H1 (cell line): ENCODE data around the gene GALNTL6. TPM values are rescaled to one million over a fixed set of nuclear protein-coding genes. Genes with fewer than 3 reads are reported as not detected.

Experiments
- CTCF ChIA-PET: fragments of 300-600 bp; sonication (Branson Sonifier 250); formaldehyde crosslinking; loops from one replicate; lab custom pipeline; 2021; ENCODE audit not compliant: partially characterized antibody; lab: Charles Lee
- POLR2A ChIA-PET: fragments of 300-600 bp; sonication (Branson Sonifier 250); formaldehyde crosslinking; loops from one replicate; lab custom pipeline; 2021; ENCODE audit warnings: inconsistent platforms; ENCODE audit not compliant: partially characterized antibody; lab: Charles Lee
- DNase-seq, 2 experiments: peaks; one replicate each; pipeline versions ENCODE4 v3.0.0 to v3.0.0-alpha.2; 2010 to 2022; ENCODE audit warnings: low spot score in 2 of 2, low read depth in 1 of 2, mixed read lengths in 1 of 2
- FAIRE-seq: peaks from 2 replicates; lab custom pipeline; 2011; peaks lifted over from hg19 to GRCh38; lab: Jason Lieb, UNC
- H2AFZ ChIP-seq: 2 replicates; pipeline ENCODE4 v1.8.1; 2012; ENCODE audit warnings: low read length, inconsistent platforms
- H2AK5ac ChIP-seq: 2 replicates; pipeline ENCODE4 v1.6.1; 2013; ENCODE audit warnings: low read depth, low read length
- H2BK120ac ChIP-seq: replicated peaks from 2 replicates; pipeline ENCODE3; 2013; ENCODE audit warnings: low read depth, low read length, inconsistent platforms
- H2BK12ac ChIP-seq: 2 replicates; pipeline ENCODE4 v1.6.1; 2013; ENCODE audit warnings: low read depth, low read length
- H2BK15ac ChIP-seq: 2 replicates; pipeline ENCODE4 v1.6.1; 2013; ENCODE audit warnings: low read length
- H2BK20ac ChIP-seq: 2 replicates; pipeline ENCODE4 v1.6.1; 2013; ENCODE audit warnings: low read length
- H2BK5ac ChIP-seq: 2 replicates; pipeline ENCODE4 v1.6.1; 2013; ENCODE audit warnings: low read depth, low read length
- H3K14ac ChIP-seq: 2 replicates; pipeline ENCODE4 v1.6.1; 2013; ENCODE audit warnings: inconsistent platforms; ENCODE audit not compliant: insufficient read length
- H3K18ac ChIP-seq: 2 replicates; pipeline ENCODE4 v1.6.1; 2013; ENCODE audit warnings: low read length; ENCODE audit errors: extremely low read depth
- H3K23ac ChIP-seq: 2 replicates; pipeline ENCODE4 v1.6.1; 2013; ENCODE audit warnings: inconsistent platforms; ENCODE audit not compliant: insufficient read length
- H3K23me2 ChIP-seq: 2 replicates; pipeline ENCODE4 v1.6.1; 2013; ENCODE audit warnings: low read depth, low read length
- H3K27ac ChIP-seq: 2 replicates; pipeline ENCODE4 v1.6.1; 2011; ENCODE audit warnings: low read depth, low read length, inconsistent platforms
- H3K27me3 ChIP-seq, 4 experiments: replicated peaks in 1 of 4; 1 replicate in 1 of 4; 2 replicates in 3 of 4; pipeline versions ENCODE4 v1.6.1 to v1.8.1; 2011 to 2013; ENCODE audit warnings: low read length in 3 of 4, mild to moderate bottlenecking in 3 of 4, inconsistent platforms in 2 of 4, mixed read lengths in 2 of 4, moderate library complexity in 1 of 4; ENCODE audit not compliant: control insufficient read depth in 3 of 4, insufficient read depth in 3 of 4; ENCODE audit errors: extremely low read depth in 1 of 4
- H3K36me3 ChIP-seq, 4 experiments: 2 replicates each; pipeline versions ENCODE4 v1.6.1 to v1.8.1; 2011 to 2013; ENCODE audit warnings: mild to moderate bottlenecking in 4 of 4, low read length in 3 of 4, moderate library complexity in 2 of 4, control low read depth in 1 of 4, inconsistent platforms in 1 of 4; ENCODE audit not compliant: insufficient read depth in 4 of 4, control insufficient read depth in 2 of 4
- H3K4ac ChIP-seq: replicated peaks from 2 replicates; pipeline ENCODE3; 2013; ENCODE audit warnings: low read length, low read depth, mixed read lengths, inconsistent platforms; ENCODE audit not compliant: insufficient read length
- H3K4me1 ChIP-seq, 4 experiments: replicated peaks in 1 of 4; 1 replicate in 1 of 4; 2 replicates in 3 of 4; pipeline versions ENCODE4 v1.6.1 to v1.8.1; 2011 to 2013; ENCODE audit warnings: low read length in 3 of 4, inconsistent platforms in 2 of 4, mixed read lengths in 1 of 4; ENCODE audit not compliant: insufficient read depth in 4 of 4, control insufficient read depth in 3 of 4
- H3K4me2 ChIP-seq, 2 experiments: 2 replicates each; pipeline versions ENCODE4 v1.6.1 to v1.8.1; 2011 to 2013; ENCODE audit warnings: low read depth in 2 of 2, low read length in 2 of 2, control low read depth in 1 of 2, inconsistent platforms in 1 of 2, mild to moderate bottlenecking in 1 of 2; ENCODE audit not compliant: insufficient read depth in 1 of 2
- H3K4me3 ChIP-seq, 4 experiments: fragments of 200-600, 300-600 bp in 1 of 4; sonication (generic), shearing (Covaris generic), sonication (Bioruptor Twin) in 1 of 4; 2 replicates each; pipeline versions ENCODE4 v1.5.1 to v1.8.1; 2011 to 2016; ENCODE audit warnings: low read length in 4 of 4, low read depth in 3 of 4, control low read depth in 2 of 4, inconsistent platforms in 2 of 4, mild to moderate bottlenecking in 2 of 4, mixed read lengths in 1 of 4, moderate library complexity in 1 of 4; ENCODE audit not compliant: insufficient read depth in 2 of 4; ENCODE audit errors: extremely low read depth in 1 of 4
- H3K56ac ChIP-seq: replicated peaks from 2 replicates; pipeline ENCODE3; 2013; ENCODE audit warnings: low read depth, mild to moderate bottlenecking, mixed read lengths, low read length, inconsistent platforms; ENCODE audit not compliant: insufficient read length
- H3K79me1 ChIP-seq: 2 replicates; pipeline ENCODE4 v1.6.1; 2013; ENCODE audit warnings: low read depth, low read length, control low read depth
- H3K79me2 ChIP-seq, 2 experiments: 2 replicates each; pipeline versions ENCODE4 v1.6.1 to v1.8.1; 2012 to 2013; ENCODE audit warnings: low read length in 2 of 2, mild to moderate bottlenecking in 2 of 2, inconsistent platforms in 1 of 2; ENCODE audit not compliant: insufficient read depth in 2 of 2, control insufficient read depth in 1 of 2
- H3K9ac ChIP-seq, 4 experiments: replicated peaks in 1 of 4; 1 replicate in 1 of 4; 2 replicates in 3 of 4; pipeline versions ENCODE4 v1.6.1 to v1.8.1; 2011 to 2013; ENCODE audit warnings: low read depth in 3 of 4, low read length in 3 of 4, control low read depth in 2 of 4, mild to moderate bottlenecking in 2 of 4, moderate library complexity in 2 of 4, inconsistent platforms in 1 of 4; ENCODE audit errors: extremely low read depth in 1 of 4
- H3K9me3 ChIP-seq, 2 experiments: 2 replicates each; pipeline versions ENCODE4 v1.6.1 to v1.8.1; 2012 to 2013; ENCODE audit warnings: mild to moderate bottlenecking in 2 of 2, moderate library complexity in 2 of 2, control low read depth in 1 of 2, inconsistent platforms in 1 of 2, low read depth in 1 of 2, low read length in 1 of 2, mixed read lengths in 1 of 2; ENCODE audit not compliant: insufficient read depth in 2 of 2
- H4K20me1 ChIP-seq, 2 experiments: replicated peaks in 1 of 2; 2 replicates each; pipeline versions ENCODE3 to v1.8.1; 2011 to 2013; ENCODE audit warnings: inconsistent platforms in 2 of 2, low read length in 2 of 2, mild to moderate bottlenecking in 1 of 2; ENCODE audit not compliant: insufficient read depth in 2 of 2, control insufficient read depth in 1 of 2
- H4K5ac ChIP-seq: 2 replicates; pipeline ENCODE4 v1.6.1; 2013; ENCODE audit warnings: low read length, low read depth, mixed read lengths, inconsistent platforms; ENCODE audit not compliant: insufficient read length
- H4K8ac ChIP-seq: 2 replicates; pipeline ENCODE4 v1.8.0; 2013; ENCODE audit warnings: mild to moderate bottlenecking, moderate library complexity, low read length, inconsistent platforms; ENCODE audit not compliant: insufficient read depth; ENCODE audit errors: extremely low read depth
- H4K91ac ChIP-seq: replicated peaks from 2 replicates; pipeline ENCODE3; 2013; ENCODE audit warnings: low read length, mixed read lengths, inconsistent platforms; ENCODE audit not compliant: insufficient read length
- BCL11A ChIP-seq, 2 experiments: IDR thresholded peaks; one replicate each; pipeline ENCODE4 v1.6.1; 2011; ENCODE audit warnings: low read depth in 2 of 2, low read length in 2 of 2, mild to moderate bottlenecking in 2 of 2
- BRCA1 ChIP-seq: IDR thresholded peaks from 2 replicates; pipeline ENCODE4 v1.6.1; 2012; ENCODE audit warnings: low read depth, low read length, improper control_type of control experiment
- CBX8 ChIP-seq: fragments of 300-800, 300-1000 bp; sonication (generic); IDR thresholded peaks from 2 replicates; pipeline ENCODE4 v1.7.1; 2016; ENCODE audit warnings: low read depth, low read length, borderline replicate concordance
- CEBPB ChIP-seq: IDR thresholded peaks from 2 replicates; pipeline ENCODE4 v1.6.1; 2012; ENCODE audit warnings: low read depth, low read length
- CHD2 ChIP-seq: IDR thresholded peaks from 2 replicates; pipeline ENCODE4 v1.6.1; 2012; ENCODE audit warnings: low read length, improper control_type of control experiment
- RNF2 ChIP-seq: fragments of 200-900, 300-1000 bp; sonication (generic); IDR thresholded peaks from 2 replicates; pipeline ENCODE4 v1.7.1; 2016; ENCODE audit warnings: borderline replicate concordance, low read depth, mild to moderate bottlenecking, antibody characterized with exemption, low read length; ENCODE audit not compliant: poor library complexity, severe bottlenecking; ENCODE audit errors: missing control alignments
- SP4 ChIP-seq: IDR thresholded peaks from 2 replicates; pipeline ENCODE4 v1.6.1; 2012; ENCODE audit warnings: low read length, inconsistent platforms
- WGBS, 2 experiments: shearing (Covaris generic) in 1 of 2; methylation state at CpG; one replicate each; pipeline versions ENCODE4 v1.1.6 to v1.1.7; 2013 to 2015; ENCODE audit warnings: low lambda C conversion rate in 2 of 2, mixed read lengths in 2 of 2, inconsistent platforms in 1 of 2, low coverage in 1 of 2, missing lambda C conversion rate in 1 of 2; ENCODE audit not compliant: insufficient replicate concordance in 2 of 2, insufficient coverage in 1 of 2, insufficient read length in 1 of 2; ENCODE audit errors: extremely low coverage in 1 of 2, missing lambda C conversion rate in 1 of 2; 5-methylcytosine and 5-hydroxymethylcytosine counted together
- polyA plus RNA-seq, 7 experiments: library from polyadenylated mRNA; depleted of rRNA in 3 of 7; stranded (reverse) in 5 of 7; unstranded in 2 of 7; fragments of >200 nt in 5 of 7; fragments of 200-250 nt in 2 of 7; gene quantifications; 1 replicate in 5 of 7; 2 replicates in 1 of 7; 4 replicates in 1 of 7; pipeline versions ENCODE4 v1.2.1 to v1.2.3, GENCODE V29; 2011 to 2013; ENCODE audit warnings: missing spikeins in 2 of 7, mixed read lengths in 2 of 7
- total RNA-seq: library from RNA; stranded (reverse); fragmentation: NEBNext Ultra II Directional; extraction: Animal tissue kit (Norgen Biotek cat#: 25700); gene quantifications from 2 replicates; pipeline ENCODE4 v1.2.1, GENCODE V29; 2021
- TF ChIP-seq, protein P1 (sequence below): IDR thresholded peaks from 2 replicates; pipeline ENCODE4 v1.6.1; 2011; ENCODE audit warnings: low read length, improper control_type of control experiment

The GALNTL6 gene
- total and polyA plus RNA-seq, 2 of the 8 experiments (the other 6 are each of a cell fraction or from before 2014, with no cell fraction given): 0.03 to 0.32 TPM

DNA sequence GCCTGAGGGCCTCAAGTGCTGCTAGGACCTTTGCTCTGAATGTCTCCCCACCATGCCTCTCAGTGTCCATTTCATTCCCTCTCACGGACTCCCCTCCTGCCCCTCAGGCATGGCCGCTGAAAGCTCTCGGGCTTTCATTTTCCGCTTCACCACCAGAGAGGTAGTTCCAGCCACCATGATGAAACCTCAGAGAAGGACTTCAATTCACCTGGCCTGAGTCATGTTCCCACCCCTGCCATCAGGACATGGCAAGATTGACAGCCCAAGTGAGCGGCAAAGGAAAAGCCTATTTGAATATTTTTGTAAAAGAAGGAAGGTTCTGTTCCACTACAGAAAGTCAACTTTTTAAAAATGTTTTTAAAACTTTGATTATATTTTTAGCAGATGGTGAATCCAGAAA lies 1106.1 kb downstream of the GALNTL6 start:
- no peak for TF ChIP-seq SP4
- no peak for TF ChIP-seq BRCA1
- no peak for TF ChIP-seq CHD2
- TF ChIP-seq RNF2: no peak
- no peak for TF ChIP-seq CBX8
- TF ChIP-seq CEBPB: no peak
- TF ChIP-seq BCL11A (IDR thresholded peaks at IDR 0.05; ENCODE audit: low read depth in 2 of 2, low read length in 2 of 2): no peak
- TF ChIP-seq, protein P1, sequence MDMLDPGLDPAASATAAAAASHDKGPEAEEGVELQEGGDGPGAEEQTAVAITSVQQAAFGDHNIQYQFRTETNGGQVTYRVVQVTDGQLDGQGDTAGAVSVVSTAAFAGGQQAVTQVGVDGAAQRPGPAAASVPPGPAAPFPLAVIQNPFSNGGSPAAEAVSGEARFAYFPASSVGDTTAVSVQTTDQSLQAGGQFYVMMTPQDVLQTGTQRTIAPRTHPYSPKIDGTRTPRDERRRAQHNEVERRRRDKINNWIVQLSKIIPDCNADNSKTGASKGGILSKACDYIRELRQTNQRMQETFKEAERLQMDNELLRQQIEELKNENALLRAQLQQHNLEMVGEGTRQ: no peak
- TF ChIP-seq, all 59 proteins: peak for 0
- Histone ChIP-seq H3K36me3 (no peaks in the 10 kb centered on the region), H3K79me2 (no peaks in the 10 kb centered on the region), H4K8ac (no peak overlapping the region), H4K91ac (no peak overlapping the region), H3K4me3 (no peak overlapping the region), H2BK12ac (no peak overlapping the region), H3K23ac (no peak overlapping the region), H2BK20ac (no peak overlapping the region), H4K5ac (no peak overlapping the region), H3K4ac (no peak overlapping the region), H3K14ac (no peak overlapping the region), H2BK5ac (no peak overlapping the region), H3K79me1 (no peaks in the 10 kb centered on the region), H3K23me2 (no peaks in the 10 kb centered on the region), H3K27ac (no peak overlapping the region), H2AFZ (no peak overlapping the region), H3K18ac (no peak overlapping the region), H3K4me1 (no peaks in the 10 kb centered on the region), H3K4me2 (no peak overlapping the region), H3K56ac (no peak overlapping the region), H3K27me3 (no peaks in the 10 kb centered on the region), H2AK5ac (no peak overlapping the region), H4K20me1 (no peaks in the 10 kb centered on the region), H2BK15ac (no peak overlapping the region), H3K9ac (no peak overlapping the region), H3K9me3 (no peaks in the 10 kb centered on the region), H2BK120ac (no peak overlapping the region)
- POLR2A ChIA-PET: no interaction called here
- 97% methylated on average over 5 of the region's 5 CpGs; no CpG with 5 or more reads in 1 of the 2 experiments for WGBS, 2 experiments
- FAIRE-seq (no peak), DNase-seq (no peak)
- CTCF ChIA-PET: no interaction called here
